ENCODE data around the gene CACYBP. TPM values are rescaled to one million over a fixed set of nuclear protein-coding genes. Genes with fewer than 3 reads are reported as not detected.

The CACYBP gene
- total and polyA plus RNA-seq, 2 donors from 2014 or later = 49.7 to 97.4 TPM

DNA sequence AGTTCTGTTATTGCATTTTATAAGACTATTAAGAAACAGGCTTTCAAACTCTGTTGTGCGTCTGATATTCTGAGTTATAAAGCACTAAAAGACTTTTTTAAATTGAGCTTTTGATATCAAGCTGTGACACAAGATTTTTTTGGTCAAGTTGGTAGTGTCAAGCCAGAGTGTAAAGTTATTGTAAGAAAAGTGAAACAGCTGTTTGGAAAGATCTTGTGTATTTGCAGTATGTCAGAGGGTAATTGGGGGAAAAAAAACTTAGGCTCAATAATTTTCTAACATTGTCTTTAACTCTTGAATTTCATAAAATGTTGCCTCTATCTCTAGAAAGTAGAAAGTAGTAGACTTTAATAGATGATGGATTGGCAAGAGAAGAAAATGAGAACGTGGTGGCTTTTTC lies 3.8 kb downstream of the CACYBP start:
- intact Hi-C loops (cut with DNase I) = no loop called here
- Histone ChIP-seq H3K4me3 (ENCODE audit: low read length in 3 of 3) (no peak overlapping the region), H3K4me1 (ENCODE audit: control insufficient read depth in 2 of 3, insufficient read depth in 2 of 3, low read depth in 1 of 3, low read length in 3 of 3) (peaks cover 0 to 3% (median 3%) of the 10 kb centered on the region in 3 donors), H3K27me3 (ENCODE audit: control insufficient read depth, insufficient read depth, low read length) (no peaks in the 10 kb centered on the region), H3K9me3 (ENCODE audit: control insufficient read depth in 2 of 3, insufficient read depth in 1 of 3, low read length in 3 of 3) (no peaks in the 10 kb centered on the region), H3K27ac (ENCODE audit: low read depth in 2 of 2, low read length in 2 of 2) (no peak overlapping the region), H3K36me3 (ENCODE audit: control insufficient read depth in 2 of 3, insufficient read depth in 3 of 3, low read length in 3 of 3) (peaks cover 6 to 15% (median 7%) of the 10 kb centered on the region in 3 donors), H3K9ac (ENCODE audit: low read length in 3 of 3) (no peak overlapping the region)
- no peak for TF ChIP-seq CTCF (IDR thresholded peaks at IDR 0.05; ENCODE audit: borderline replicate concordance, extremely low read depth, insufficient read depth)
- FAIRE-seq = no peak
- DNase-seq = no peak

DNA sequence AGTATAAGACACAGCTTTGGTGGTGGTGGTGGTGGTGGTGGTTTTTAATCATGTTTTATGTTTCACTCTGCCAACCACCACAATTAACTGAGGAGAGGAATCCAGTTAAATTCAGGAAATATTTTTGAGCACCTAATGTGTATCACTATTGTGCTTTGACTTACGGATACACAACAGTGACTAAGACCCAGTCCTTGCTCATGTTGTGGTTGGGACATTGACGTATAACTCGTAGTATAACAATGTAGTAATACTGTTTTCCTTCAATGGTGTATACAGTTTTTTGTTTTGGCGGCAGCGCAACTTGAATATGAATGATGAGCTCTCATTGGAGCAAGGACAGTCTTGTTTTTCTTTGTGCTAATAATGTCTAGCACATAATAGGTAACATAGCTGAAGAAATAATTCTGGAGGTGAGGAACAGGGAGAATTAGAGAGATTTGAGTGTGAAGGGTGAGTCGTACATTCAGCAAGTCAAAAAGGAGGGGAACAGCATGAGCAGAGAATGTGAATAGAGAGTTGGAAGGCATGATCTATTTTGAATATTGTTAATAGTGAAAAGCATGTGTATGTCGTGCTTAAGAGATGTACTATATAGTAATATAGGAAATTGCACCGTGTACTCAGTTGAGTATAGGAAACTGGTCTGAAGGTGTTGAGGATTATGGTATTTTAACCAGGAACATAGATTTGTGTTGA lies 5.5 kb downstream of the CACYBP start:
- H3K27ac ChIP-seq (ENCODE audit: low read depth in 2 of 2, low read length in 2 of 2) = no peak overlapping the region
- peaks cover 6 to 18% (median 11%) of the 10 kb centered on the region in 3 donors for H3K36me3 ChIP-seq (ENCODE audit: control insufficient read depth in 2 of 3, insufficient read depth in 3 of 3, low read length in 3 of 3)
- no peak for TF ChIP-seq CTCF (IDR thresholded peaks at IDR 0.05; ENCODE audit: borderline replicate concordance, extremely low read depth, insufficient read depth)
- no peaks in the 10 kb centered on the region for H3K9me3 ChIP-seq (ENCODE audit: control insufficient read depth in 2 of 3, insufficient read depth in 1 of 3, low read length in 3 of 3)
- H3K9ac ChIP-seq (ENCODE audit: low read length in 3 of 3) = no peak overlapping the region
- no peaks in the 10 kb centered on the region for H3K27me3 ChIP-seq (ENCODE audit: control insufficient read depth, insufficient read depth, low read length)
- FAIRE-seq = no peak
- no peak for DNase-seq
- intact Hi-C loops (cut with DNase I) = no loop called here
- peaks cover 0 to 3% (median 3%) of the 10 kb centered on the region in 3 donors for H3K4me1 ChIP-seq (ENCODE audit: control insufficient read depth in 2 of 3, insufficient read depth in 2 of 3, low read depth in 1 of 3, low read length in 3 of 3)
- H3K4me3 ChIP-seq (ENCODE audit: low read length in 3 of 3) = no peak overlapping the region

DNA sequence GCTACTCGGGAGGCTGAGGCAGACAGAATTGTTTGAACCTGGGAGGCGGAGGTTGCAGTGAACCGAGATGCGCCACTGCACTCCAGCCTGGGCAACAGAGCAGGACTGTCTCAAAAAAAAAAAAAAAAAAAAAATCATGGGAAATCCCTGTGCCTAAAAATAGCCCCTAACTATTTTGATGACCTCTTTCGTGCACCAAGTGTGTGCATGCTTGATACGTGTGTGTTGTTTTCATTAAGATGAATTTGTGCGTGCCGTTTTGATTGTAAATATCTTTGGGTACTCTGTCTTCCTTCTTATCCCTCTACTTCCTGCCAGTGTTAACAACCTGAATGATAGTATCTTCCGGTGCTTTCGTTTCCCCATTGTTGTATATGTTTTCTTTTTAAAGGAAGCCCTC lies 9.8 kb downstream of the CACYBP start:
- intact Hi-C loops (cut with DNase I) = no loop called here
- Histone ChIP-seq H3K27me3 (ENCODE audit: control insufficient read depth, insufficient read depth, low read length) (no peaks in the 10 kb centered on the region), H3K36me3 (ENCODE audit: control insufficient read depth in 2 of 3, insufficient read depth in 3 of 3, low read length in 3 of 3) (peaks cover 11 to 49% (median 32%) of the 10 kb centered on the region in 3 donors), H3K9me3 (ENCODE audit: control insufficient read depth in 2 of 3, insufficient read depth in 1 of 3, low read length in 3 of 3) (no peaks in the 10 kb centered on the region), H3K4me1 (ENCODE audit: control insufficient read depth in 2 of 3, insufficient read depth in 2 of 3, low read depth in 1 of 3, low read length in 3 of 3) (no peaks in the 10 kb centered on the region), H3K9ac (ENCODE audit: low read length in 3 of 3) (no peak overlapping the region), H3K4me3 (ENCODE audit: low read length in 3 of 3) (no peak overlapping the region), H3K27ac (ENCODE audit: low read depth in 2 of 2, low read length in 2 of 2) (no peak overlapping the region)
- no peak for FAIRE-seq
- no peak for TF ChIP-seq CTCF (IDR thresholded peaks at IDR 0.05; ENCODE audit: borderline replicate concordance, extremely low read depth, insufficient read depth)
- DNase-seq = no peak
